ENCODE results near the gene CFP. TPM values are rescaled to one million over a fixed set of nuclear protein-coding genes. Genes with fewer than 3 reads are reported as not detected.

The CFP gene
- total RNA-seq, 1 experiment from 2014 or later = 0.48 TPM

DNA sequence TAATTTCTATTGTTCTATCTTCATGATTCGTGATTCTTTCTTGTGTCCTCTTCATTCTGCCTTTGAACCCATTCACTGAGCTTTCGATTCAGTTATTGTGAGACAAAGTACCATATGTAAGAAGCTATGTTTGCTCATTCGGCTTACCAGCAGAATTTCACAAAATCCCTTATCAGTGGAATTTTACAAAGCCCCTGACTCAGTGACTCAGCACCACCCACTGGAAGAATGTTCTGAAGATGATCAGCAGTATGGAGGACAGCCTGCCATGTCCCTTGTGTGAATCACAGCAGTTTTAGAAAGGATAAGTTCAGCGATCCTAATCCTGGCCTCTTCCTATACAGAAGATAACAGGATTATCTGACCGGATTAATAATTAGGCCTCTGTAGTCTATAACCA is 35.0 kb upstream of the CFP start:
- no TSS peak for BruUV-seq (replicated peaks)
- no peak for DNase-seq
- CTCF ChIA-PET = no interaction called here
- Histone ChIP-seq H3K4me3 (no peak overlapping the region), H2AFZ (no peak overlapping the region), H3K9me3 (ENCODE audit: insufficient read depth, low read depth) (no peaks in the 10 kb centered on the region), H3K36me3 (ENCODE audit: low read depth) (no peaks in the 10 kb centered on the region), H3K4me1 (replicated peaks; ENCODE audit: insufficient read depth) (no peaks in the 10 kb centered on the region), H3F3A (ENCODE audit: insufficient read depth, low read depth) (no peaks in the 10 kb centered on the region), H4K20me1 (ENCODE audit: insufficient read depth) (no peaks in the 10 kb centered on the region), H3K27ac (no peak overlapping the region), H3K4me2 (no peak overlapping the region), H3K79me2 (ENCODE audit: low read depth) (no peaks in the 10 kb centered on the region), H3K9me2 (ENCODE audit: insufficient read depth) (no peaks in the 10 kb centered on the region), H3K27me3 (ENCODE audit: insufficient read depth, low read depth) (no peaks in the 10 kb centered on the region)
- POLR2A ChIA-PET (ENCODE audit: unreplicated experiment) = no interaction called here
- intact Hi-C loops (cut with micrococcal nuclease; ENCODE audit: unreplicated experiment) = loop anchor here (10.0 kb wide), 1 partner anchor 360 kb away; no protein-coding TSS in a partner anchor
- TF ChIP-seq, protein P1, sequence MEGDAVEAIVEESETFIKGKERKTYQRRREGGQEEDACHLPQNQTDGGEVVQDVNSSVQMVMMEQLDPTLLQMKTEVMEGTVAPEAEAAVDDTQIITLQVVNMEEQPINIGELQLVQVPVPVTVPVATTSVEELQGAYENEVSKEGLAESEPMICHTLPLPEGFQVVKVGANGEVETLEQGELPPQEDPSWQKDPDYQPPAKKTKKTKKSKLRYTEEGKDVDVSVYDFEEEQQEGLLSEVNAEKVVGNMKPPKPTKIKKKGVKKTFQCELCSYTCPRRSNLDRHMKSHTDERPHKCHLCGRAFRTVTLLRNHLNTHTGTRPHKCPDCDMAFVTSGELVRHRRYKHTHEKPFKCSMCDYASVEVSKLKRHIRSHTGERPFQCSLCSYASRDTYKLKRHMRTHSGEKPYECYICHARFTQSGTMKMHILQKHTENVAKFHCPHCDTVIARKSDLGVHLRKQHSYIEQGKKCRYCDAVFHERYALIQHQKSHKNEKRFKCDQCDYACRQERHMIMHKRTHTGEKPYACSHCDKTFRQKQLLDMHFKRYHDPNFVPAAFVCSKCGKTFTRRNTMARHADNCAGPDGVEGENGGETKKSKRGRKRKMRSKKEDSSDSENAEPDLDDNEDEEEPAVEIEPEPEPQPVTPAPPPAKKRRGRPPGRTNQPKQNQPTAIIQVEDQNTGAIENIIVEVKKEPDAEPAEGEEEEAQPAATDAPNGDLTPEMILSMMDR (conservative IDR thresholded peaks at IDR 0.05) = no peak
- TF ChIP-seq EZH2 (IDR thresholded peaks at IDR 0.05; ENCODE audit: low read depth) = no peak

DNA sequence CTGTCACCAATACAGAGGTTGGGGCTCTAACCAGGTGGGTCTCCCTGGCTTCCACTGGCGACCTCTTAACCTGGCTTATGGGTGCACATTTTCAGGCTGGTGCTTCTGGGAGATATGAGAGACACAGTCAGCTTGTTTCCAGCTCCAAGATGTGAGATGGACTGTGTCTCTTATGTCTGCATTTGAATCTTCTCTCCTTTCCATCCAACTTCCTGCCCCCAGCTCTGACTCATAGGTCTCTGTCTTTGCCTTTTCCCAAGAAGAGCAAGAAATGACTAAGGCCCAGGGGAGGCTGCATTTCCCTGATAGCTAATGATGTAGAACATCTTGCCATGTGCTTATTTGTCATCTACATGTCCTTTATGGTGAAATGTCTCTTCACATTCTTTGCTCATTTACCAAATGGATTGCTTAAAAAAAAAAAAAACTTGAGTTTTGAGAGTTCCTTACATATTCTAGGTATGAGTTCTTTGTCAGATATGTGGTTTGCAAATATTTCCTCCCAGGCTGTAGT is 32.5 kb upstream of the CFP start:
- Histone ChIP-seq H3K27me3 (ENCODE audit: insufficient read depth, low read depth) (no peaks in the 10 kb centered on the region), H3K4me1 (replicated peaks; ENCODE audit: insufficient read depth) (no peaks in the 10 kb centered on the region)
- CTCF ChIA-PET = no interaction called here

DNA sequence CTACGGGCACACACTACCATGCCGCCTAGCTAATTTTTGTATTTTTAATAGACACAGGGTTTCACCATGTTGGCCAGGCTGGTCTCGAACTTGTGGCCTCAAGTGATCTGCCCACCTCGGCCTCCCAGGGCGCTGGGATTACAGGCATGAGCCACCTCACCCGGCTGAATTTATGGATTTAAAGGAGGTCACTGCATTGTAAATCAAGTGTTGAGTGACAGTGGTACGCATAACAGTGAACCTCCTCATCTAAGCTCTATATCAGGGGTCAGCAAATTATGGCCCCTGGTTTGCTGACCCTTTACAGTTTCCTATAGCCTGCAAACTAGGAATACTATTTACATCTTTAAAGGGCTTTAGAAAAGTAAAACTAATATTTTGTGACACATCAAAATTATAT is 31.8 kb upstream of the CFP start:
- H3F3A ChIP-seq (ENCODE audit: insufficient read depth, low read depth) = no peaks in the 10 kb centered on the region
- no peak overlapping the region for H3K4me2 ChIP-seq
- no peaks in the 10 kb centered on the region for H3K36me3 ChIP-seq (ENCODE audit: low read depth)
- H2AFZ ChIP-seq = no peak overlapping the region
- H3K4me1 ChIP-seq (replicated peaks; ENCODE audit: insufficient read depth) = no peaks in the 10 kb centered on the region
- POLR2A ChIA-PET (ENCODE audit: unreplicated experiment) = no interaction called here
- intact Hi-C loops (cut with micrococcal nuclease; ENCODE audit: unreplicated experiment) = loop anchor here (10.0 kb wide), 1 partner anchor 363 kb away; no protein-coding TSS in a partner anchor
- no peak overlapping the region for H3K4me3 ChIP-seq
- TF ChIP-seq, protein P1 (conservative IDR thresholded peaks at IDR 0.05) = no peak
- no peak for TF ChIP-seq EZH2 (IDR thresholded peaks at IDR 0.05; ENCODE audit: low read depth)
- no peak overlapping the region for H3K27ac ChIP-seq
- H3K9me2 ChIP-seq (ENCODE audit: insufficient read depth) = no peaks in the 10 kb centered on the region
- H3K9me3 ChIP-seq (ENCODE audit: insufficient read depth, low read depth) = no peaks in the 10 kb centered on the region
- H3K79me2 ChIP-seq (ENCODE audit: low read depth) = peaks cover 7% of the 10 kb centered on the region; the same call in 1 of the 2 replicates
- H3K27me3 ChIP-seq (ENCODE audit: insufficient read depth, low read depth) = no peaks in the 10 kb centered on the region
- CTCF ChIA-PET = no interaction called here
- no peaks in the 10 kb centered on the region for H4K20me1 ChIP-seq (ENCODE audit: insufficient read depth)
- no peak for DNase-seq
- no TSS peak for BruUV-seq (replicated peaks)

More for the DNA sequence above, 32.5 kb upstream of the CFP start:
- peaks cover 7% of the 10 kb centered on the region; the same call in 1 of the 2 replicates for H3K79me2 ChIP-seq (ENCODE audit: low read depth)
- H3K4me3 ChIP-seq = no peak overlapping the region
- no peaks in the 10 kb centered on the region for H3K9me3 ChIP-seq (ENCODE audit: insufficient read depth, low read depth)
- H3F3A ChIP-seq (ENCODE audit: insufficient read depth, low read depth) = no peaks in the 10 kb centered on the region
- POLR2A ChIA-PET (ENCODE audit: unreplicated experiment) = no interaction called here
- no peak overlapping the region for H2AFZ ChIP-seq
- no peaks in the 10 kb centered on the region for H4K20me1 ChIP-seq (ENCODE audit: insufficient read depth)
- H3K9me2 ChIP-seq (ENCODE audit: insufficient read depth) = no peaks in the 10 kb centered on the region
- no TSS peak for BruUV-seq (replicated peaks)
- no peak for TF ChIP-seq EZH2 (IDR thresholded peaks at IDR 0.05; ENCODE audit: low read depth)
- TF ChIP-seq, protein P1 (conservative IDR thresholded peaks at IDR 0.05) = no peak
- H3K36me3 ChIP-seq (ENCODE audit: low read depth) = no peaks in the 10 kb centered on the region
- intact Hi-C loops (cut with micrococcal nuclease; ENCODE audit: unreplicated experiment) = loop anchor here (10.0 kb wide), 1 partner anchor 363 kb away; no protein-coding TSS in a partner anchor
- no peak overlapping the region for H3K27ac ChIP-seq
- DNase-seq = peak in 1 of 2 experiments; percentile 35
- H3K4me2 ChIP-seq = no peak overlapping the region

Measured in PC-9 (cell line).